Heart right ventricle (tissue), 16 donors: ENCODE measurements around the gene NKTR. TPM values are rescaled to one million over a fixed set of nuclear protein-coding genes. Genes with fewer than 3 reads are reported as not detected.

Source experiments
- ATAC-seq, 8 donors: fragments of 200-7000 bp; cut with Tn5 transposase; one replicate each; pipeline ENCODE4 v1.9.1; 2020; ENCODE audit warnings: mild to moderate bottlenecking in 8 of 8, moderate library complexity in 8 of 8, moderate number of reproducible peaks in 1 of 8
- DNase-seq, 2 donors: peaks; one replicate each; pipeline ENCODE4 v3.0.0-alpha.2; 2020
- H3K27ac ChIP-seq, 10 donors: fragments of 200-600 bp; sonication (generic) in 2 of 10; one replicate each; pipeline versions ENCODE4 v1.5.0 to v1.8.0; 2020 to 2022; ENCODE audit warnings: mild to moderate bottlenecking in 3 of 10
- H3K27me3 ChIP-seq, 7 donors: fragments of 200-600 bp; one replicate each; pipeline ENCODE4 v1.8.0; 2021 to 2022; ENCODE audit warnings: mild to moderate bottlenecking in 2 of 7
- H3K36me3 ChIP-seq, 9 donors: fragments of 200-600 bp; sonication (generic) in 1 of 9; one replicate each; pipeline versions ENCODE4 v1.5.0 to v1.8.0; 2020 to 2022; ENCODE audit warnings: mild to moderate bottlenecking in 2 of 9
- H3K4me1 ChIP-seq, 9 donors: fragments of 200-600 bp; sonication (generic) in 1 of 9; one replicate each; pipeline versions ENCODE4 v1.5.0 to v1.8.0; 2020 to 2022; ENCODE audit warnings: mild to moderate bottlenecking in 4 of 9
- H3K4me3 ChIP-seq, 10 donors: fragments of 200-600 bp; sonication (generic) in 2 of 10; one replicate each; pipeline versions ENCODE4 v1.5.0 to v1.8.0; 2020 to 2022; ENCODE audit warnings: mild to moderate bottlenecking in 7 of 10, moderate library complexity in 2 of 10
- H3K9me3 ChIP-seq, 11 donors: fragments of 200-600 bp in 10 of 11; sonication (generic) in 2 of 11; one replicate each; pipeline versions ENCODE4 v1.5.0 to v1.8.0; 2013 to 2022; ENCODE audit warnings: mild to moderate bottlenecking in 2 of 11, control low read depth in 1 of 11, moderate library complexity in 1 of 11
- CTCF ChIP-seq, 9 donors: fragments of 200-600 bp; sonication (generic) in 2 of 9; IDR thresholded peaks; one replicate each; pipeline versions ENCODE4 v1.5.0 to v1.8.0; 2021 to 2022; ENCODE audit warnings: antibody characterized with exemption in 9 of 9, mild to moderate bottlenecking in 5 of 9, moderate library complexity in 1 of 9
- WGBS, 2 donors: extraction: QIAGEN DNeasy Blood & Tissue Kit; methylation state at CpG; one replicate each; pipeline ENCODE4 v1.1.7; 2013; ENCODE audit warnings: inconsistent platforms in 1 of 2; 5-methylcytosine and 5-hydroxymethylcytosine counted together
- intact Hi-C, 10 donors: fragments of 100-400 bp; cut with DNase I; formaldehyde crosslinking; loops; one replicate each; pipeline versions ENCODE4 v1.11.1 to v1.14.2; 2022
- polyA plus RNA-seq, 2 donors: library from polyadenylated mRNA; stranded (reverse); fragments of 200-250 nt; gene quantifications; one replicate each; pipeline ENCODE4 v1.2.3, GENCODE V29; 2013
- total RNA-seq, 10 donors: library from RNA; stranded (reverse); fragmentation: NEBNext Ultra II Directional in 3 of 10; extraction: Animal tissue kit (Norgen Biotek cat#: 25700) in 3 of 10; gene quantifications; one replicate each; pipeline versions ENCODE4 v1.2.1 to v1.2.4, GENCODE V29; 2021 to 2023
- donor health status: Arrhythmogenic right ventricular cardiomyopathy.
- donor health status: ischemic (EF 13 %, LVEDD 7.1; RV severe dilation, severe dysfunction).
- donor health status: healthy with polysubstance abuse.
- donor health status: DM: no; HTN: yes; CAD: no.
- donor health status: DM: no; HTN: no; CAD: no.
- donor health status: ischemic (EF 25% LVEDD 6.9; RV normal size, moderate dysfunction).
- donor health status: ischemic (EF 25% LVEDD 5.7; RV mildly dilated, moderate dysfunction).
- donor health status: healthy.
- donor health status: DM: yes; HTN: yes; CAD: no.
- donor health status: Ischemic cardiomyopathy.
- donor health status: ischemic (EF 35%, LVEDD 5.7; RV mildly dilated, moderate dysfunction).
- donor health status: nonischemic (EF 11% LVEDD 7.7; RV severe dilation, severe dysfunction).
- donor health status: DM: yes; HTN: yes; CAD: no.
- donor health status: PGD.
- donor health status: ischemic (EF 29% LVEDD 5.4; RV normal size, mild dysfunction).
- donor health status: nonischemic (EF 23%, LVEDD 6.1; RV moderate dilation, normal function).

NKTR gene
- total and polyA plus RNA-seq, 12 donors, result 10.2 to 59.3 (median 21.9) TPM

DNA sequence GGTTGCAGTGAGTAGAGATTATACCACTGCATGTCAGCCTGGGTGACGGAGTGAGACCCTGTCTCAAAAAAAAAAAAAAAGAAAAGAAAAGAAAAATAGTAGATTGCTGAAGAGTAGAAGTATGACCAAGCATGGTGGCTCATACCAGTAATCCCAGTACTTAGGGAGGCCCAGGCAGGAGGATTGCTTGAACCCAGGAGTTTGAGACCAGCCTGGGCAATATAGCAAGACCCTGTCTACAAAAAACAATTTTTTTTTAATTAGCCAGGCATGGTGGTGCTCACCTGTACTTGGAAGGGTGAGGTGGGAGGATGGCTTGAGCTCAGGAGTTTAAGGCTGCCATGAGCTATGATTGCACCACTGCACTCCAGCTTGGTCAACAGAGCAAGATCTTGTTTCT lies 2.5 kb downstream of the NKTR start:
- Histone ChIP-seq H3K27ac (peak overlapping the region in 3 of 10 donors; percentile 98 to 100 (median 99)), H3K4me1 (peaks cover 0 to 53% (median 37%) of the 10 kb centered on the region in 9 donors), H3K4me3 (peak overlapping the region in 1 of 10 donors; percentile 85), H3K9me3 (peaks cover 0 to 15% (median 8%) of the 10 kb centered on the region in 11 donors), H3K36me3 (peaks cover 0 to 36% (median 12%) of the 10 kb centered on the region in 9 donors), H3K27me3 (no peaks in the 10 kb centered on the region)
- ATAC-seq (no peak), DNase-seq (no peak)
- intact Hi-C loops, result loop anchor here in 4 of 10 donors (5.0 kb wide), 1 partner anchor 49 kb away; the partner anchor contains the start of gene ZBTB47 (in 4 of the 4)
- 89 to 95% methylated on average over 1 of the region's 1 CpG for WGBS, 2 donors
- TF ChIP-seq CTCF (IDR thresholded peaks at IDR 0.05), result no peak

DNA sequence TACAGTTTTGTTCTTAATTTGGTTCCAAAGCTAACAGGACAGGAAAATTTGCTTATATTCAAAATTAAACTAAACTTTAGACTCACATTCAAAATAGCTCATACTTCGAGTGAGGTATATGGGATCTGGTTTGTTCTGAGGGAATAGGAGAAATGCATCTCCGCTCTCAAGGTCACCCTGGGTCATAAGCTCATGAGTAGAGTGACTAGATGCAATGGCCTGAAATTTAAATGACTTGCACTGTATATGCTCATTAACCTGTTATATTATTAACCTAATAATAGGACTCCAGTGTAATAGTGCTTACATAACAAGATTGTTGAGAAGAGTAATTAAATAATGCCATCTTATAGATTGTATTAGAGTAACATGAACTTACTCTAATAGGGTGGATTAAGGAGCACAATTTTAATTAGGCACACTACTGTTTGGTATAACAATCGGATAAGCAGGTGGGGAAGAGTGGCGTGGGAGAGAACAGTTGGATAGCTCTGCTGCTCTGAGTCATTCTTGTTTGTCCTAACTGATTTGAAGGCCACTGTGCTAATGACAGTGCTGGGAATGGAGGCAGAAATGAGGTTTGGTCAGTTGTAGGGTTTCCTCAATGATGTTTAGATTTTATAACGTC lies 5.2 kb downstream of the NKTR start:
- Histone ChIP-seq H3K4me1 (peaks cover 0 to 74% (median 54%) of the 10 kb centered on the region in 9 donors), H3K36me3 (peaks cover 0 to 54% (median 12%) of the 10 kb centered on the region in 9 donors), H3K27me3 (no peaks in the 10 kb centered on the region), H3K4me3 (no peak overlapping the region), H3K9me3 (peaks cover 0 to 15% (median 8%) of the 10 kb centered on the region in 11 donors), H3K27ac (peak overlapping the region in 9 of 10 donors; percentile 12 to 67 (median 45))
- intact Hi-C loops, result no loop called here
- peak in 1 of 2 donors; percentile 17 for DNase-seq
- 48 to 57% methylated on average over 5 of the region's 5 CpGs for WGBS, 2 donors
- peak in 6 of 8 donors; percentile 51 to 76 (median 62) for ATAC-seq
- TF ChIP-seq CTCF (IDR thresholded peaks at IDR 0.05), result no peak

GRCh38 chr3:42608581-42608980 lies 8.1 kb downstream of the NKTR start:
- peak in 3 of 8 donors; percentile 5 to 21 (median 19) for ATAC-seq
- peak in 1 of 2 donors; percentile 31 for DNase-seq
- H3K9me3 ChIP-seq, result peaks cover 0 to 12% (median 7%) of the 10 kb centered on the region in 11 donors
- 30 to 31% methylated on average over 5 of the region's 5 CpGs for WGBS, 2 donors
- TF ChIP-seq CTCF (IDR thresholded peaks at IDR 0.05), result no peak
- H3K4me3 ChIP-seq, result no peak overlapping the region
- H3K27me3 ChIP-seq, result no peaks in the 10 kb centered on the region
- intact Hi-C loops, result no loop called here
- peak overlapping the region in 5 of 10 donors; percentile 10 to 39 (median 17) for H3K27ac ChIP-seq
- peaks cover 6 to 80% (median 66%) of the 10 kb centered on the region in 9 donors for H3K4me1 ChIP-seq
- peaks cover 0 to 63% (median 8%) of the 10 kb centered on the region in 9 donors for H3K36me3 ChIP-seq

- Histone ChIP-seq H3K9me3 (no peaks in the 10 kb centered on the region), H3K27me3 (no peaks in the 10 kb centered on the region), H3K27ac (peak overlapping the region; percentile 11 to 76 (median 70)), H3K4me3 (no peak overlapping the region), H3K36me3 (peaks cover 0 to 54% (median 0%) of the 10 kb centered on the region in 9 donors), H3K4me1 (peaks cover 6 to 84% (median 68%) of the 10 kb centered on the region in 9 donors)
- WGBS, 2 donors, result 64 to 74% methylated on average over 1 of the region's 1 CpG
- DNase-seq (no peak), ATAC-seq (peak in 6 of 8 donors; percentile 44 to 68 (median 54))
- TF ChIP-seq CTCF (IDR thresholded peaks at IDR 0.05), result no peak
- intact Hi-C loops, result no loop called here
Measured at GRCh38 chr3:42610976-42611375, 10.5 kb downstream of the NKTR start.
